Measurements from ENCODE around the gene RTKN2.

Gene RTKN2

DNA sequence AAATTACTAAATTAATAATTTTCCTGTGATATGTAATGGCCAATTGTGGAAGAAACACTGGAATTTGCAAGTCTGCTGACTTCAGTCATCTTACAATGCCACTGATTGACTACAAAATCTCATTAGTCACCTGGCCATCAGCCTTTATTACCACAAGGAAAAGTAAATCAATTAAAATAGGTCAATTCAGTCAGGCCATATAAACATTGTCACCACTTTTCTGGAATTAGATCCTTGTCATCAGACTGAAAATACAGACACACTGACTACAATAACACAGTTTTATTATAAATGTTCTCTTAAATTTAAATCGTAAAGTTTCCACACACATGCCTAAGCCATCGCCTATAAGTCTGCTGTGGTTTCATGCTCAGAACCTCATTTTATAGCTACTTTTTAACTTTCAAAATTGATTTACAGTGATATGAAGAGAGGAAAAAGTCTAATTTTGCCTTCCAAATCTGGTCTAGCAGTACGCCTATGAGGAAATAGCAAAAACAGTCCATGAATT is 54.2 kb downstream of the RTKN2 start:
- DNase-seq, result no peak

DNA sequence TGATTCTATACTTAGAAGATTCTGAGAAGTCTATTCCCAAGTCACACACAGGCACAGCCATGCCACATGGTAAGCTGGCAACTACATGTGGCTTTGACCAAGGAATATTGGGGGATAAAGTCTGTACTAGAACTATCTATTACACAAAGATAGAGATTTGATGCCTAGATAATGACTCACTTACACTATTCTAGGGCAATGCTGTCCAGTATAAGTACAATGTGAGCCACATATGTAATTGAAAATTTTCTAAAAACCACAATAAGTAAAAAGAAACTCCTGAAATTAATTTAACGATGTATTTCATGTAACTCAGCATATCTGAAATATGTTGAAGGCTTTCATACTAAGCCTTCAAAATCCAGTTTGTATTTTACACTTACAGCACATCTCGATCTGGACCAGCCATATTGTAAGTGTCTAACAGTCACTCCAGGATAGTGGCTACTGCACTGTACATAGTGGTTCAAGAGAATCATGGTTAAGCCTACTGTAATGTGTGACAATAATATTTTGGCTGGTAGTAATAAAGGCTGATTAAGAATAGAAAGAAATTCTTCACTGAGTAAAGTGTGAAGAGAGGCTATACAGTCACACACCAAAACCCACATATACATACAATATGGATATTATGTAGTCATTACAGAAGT is 62.8 kb downstream of the RTKN2 start:
- no peak for DNase-seq

DNA sequence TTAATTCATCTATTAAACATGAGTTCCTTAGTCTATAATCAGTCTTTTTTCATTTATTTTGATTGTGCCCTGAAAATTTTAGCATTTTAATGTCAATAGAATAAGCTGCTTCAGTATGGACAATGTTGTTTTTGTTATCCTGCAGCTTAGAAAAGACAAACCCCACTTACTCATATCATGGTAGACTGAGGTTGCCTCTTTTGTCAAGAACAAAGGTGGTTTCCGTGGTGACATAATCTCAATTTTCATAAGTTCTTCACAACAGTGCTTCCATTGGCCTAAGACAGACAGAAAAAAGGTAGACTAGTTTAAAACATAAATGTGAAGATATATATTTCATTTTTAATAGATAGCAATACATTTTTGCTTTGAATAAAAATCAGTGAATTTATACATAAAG is 69.1 kb downstream of the RTKN2 start:
- peak in 1 of 2 donors; percentile 5 for DNase-seq

DNA sequence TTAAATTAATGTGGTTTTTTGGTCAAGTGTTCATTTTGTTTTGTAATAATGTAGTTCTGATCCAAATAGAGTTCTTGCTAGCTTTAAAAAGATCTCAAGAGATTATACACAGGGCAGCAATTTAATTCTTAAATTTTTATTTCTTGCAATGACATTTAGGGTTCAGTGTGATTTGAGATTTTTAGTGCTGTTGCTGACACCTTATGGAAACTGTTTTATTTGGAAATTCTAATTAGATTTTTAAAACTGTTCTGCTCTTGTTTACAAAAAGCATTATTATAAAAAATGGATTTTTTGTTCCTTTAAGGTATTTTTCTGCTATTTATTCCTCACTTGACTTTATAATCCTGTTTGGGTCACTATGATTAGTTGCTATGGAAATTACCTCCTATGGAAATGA is 72.1 kb downstream of the RTKN2 start:
- DNase-seq, result no peak

DNA sequence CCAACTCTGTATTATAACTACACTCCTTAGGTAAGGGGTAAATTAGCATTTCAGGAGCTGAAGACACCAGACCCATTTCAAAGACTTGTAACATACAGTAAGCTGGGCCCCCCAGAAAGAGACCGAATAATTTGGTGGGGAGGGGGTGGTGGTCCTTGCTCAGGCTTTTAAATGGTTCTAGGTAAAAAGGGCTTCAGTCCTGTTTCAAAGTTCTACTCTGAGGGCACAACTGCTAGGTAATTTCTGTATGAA is 73.0 kb downstream of the RTKN2 start:
- DNase-seq, result no peak

GRCh38 chr10:62194924-62195674 is 73.5 kb downstream of the RTKN2 start:
- no peak for DNase-seq

DNA sequence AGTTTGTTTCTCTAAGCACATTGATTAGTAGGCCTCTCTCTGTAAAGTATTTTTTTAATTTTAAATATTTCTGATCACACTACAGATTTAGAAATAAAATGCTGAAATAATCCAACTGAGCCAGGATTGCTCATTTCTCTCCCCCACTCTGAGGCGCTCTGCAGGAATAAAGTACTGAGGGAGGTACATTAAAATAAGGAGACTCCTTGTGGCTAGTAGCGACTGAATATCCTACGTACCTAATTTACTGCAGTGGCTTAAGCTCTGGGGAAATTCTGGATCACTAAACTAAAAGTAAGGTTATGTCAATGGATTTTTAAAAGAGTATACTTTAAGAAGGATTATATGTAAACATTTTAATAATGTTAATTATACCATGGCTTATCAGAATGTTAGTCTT is 75.2 kb downstream of the RTKN2 start:
- DNase-seq, result no peak

DNA sequence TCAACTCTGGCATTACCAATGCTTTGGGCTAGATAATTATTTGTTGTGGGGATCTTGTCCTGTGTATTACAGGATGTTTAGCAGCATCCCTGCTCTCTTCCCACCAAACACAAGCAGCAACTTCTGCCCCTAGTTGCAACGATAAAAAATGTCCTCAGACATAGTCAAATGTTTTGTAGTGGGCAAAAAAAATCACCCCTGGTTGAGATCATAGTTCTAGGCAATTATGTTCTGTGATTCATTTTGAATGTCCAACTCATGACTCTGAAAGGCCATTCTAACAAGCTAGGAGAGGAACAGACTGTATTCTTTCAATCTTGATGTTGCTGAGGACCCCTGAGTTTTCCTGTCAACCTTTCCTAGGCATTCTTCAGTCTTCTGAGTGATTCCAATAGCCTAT is 79.5 kb downstream of the RTKN2 start:
- DNase-seq, result no peak

GRCh38 chr10:62188021-62188616 is 80.5 kb downstream of the RTKN2 start:
- no peak for DNase-seq

GRCh38 chr10:62186999-62187675 is 81.5 kb downstream of the RTKN2 start:
- DNase-seq, result no peak

GRCh38 chr10:62185919-62186692 is 82.5 kb downstream of the RTKN2 start:
- DNase-seq, result no peak

- no peak for DNase-seq
Measured at GRCh38 chr10:62183857-62184795, 84.5 kb downstream of the RTKN2 start.

- no peak for DNase-seq
Measured at GRCh38 chr10:62183442-62183841, 85.2 kb downstream of the RTKN2 start.

- no peak for DNase-seq
Measured at GRCh38 chr10:62182595-62182994, 86.0 kb downstream of the RTKN2 start.

DNA sequence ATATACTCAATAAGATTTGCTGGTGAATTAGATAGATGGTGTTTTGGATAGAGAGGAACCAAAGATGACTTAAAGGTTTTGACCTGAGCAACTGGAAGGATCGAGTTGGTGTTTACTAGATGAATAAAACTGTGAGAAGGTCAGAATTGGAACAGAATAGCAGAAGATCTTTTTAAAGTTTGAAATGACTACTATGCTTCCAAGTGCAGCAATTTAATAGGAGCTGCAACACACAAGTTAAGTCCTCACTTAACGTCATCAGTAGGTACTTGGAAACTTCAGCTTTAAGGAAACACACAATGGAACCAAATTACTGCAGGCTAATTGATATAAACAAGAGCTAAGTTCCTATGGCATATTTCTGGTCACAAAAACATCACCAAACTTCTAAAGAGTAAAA is 86.5 kb downstream of the RTKN2 start:
- no peak for DNase-seq

DNA sequence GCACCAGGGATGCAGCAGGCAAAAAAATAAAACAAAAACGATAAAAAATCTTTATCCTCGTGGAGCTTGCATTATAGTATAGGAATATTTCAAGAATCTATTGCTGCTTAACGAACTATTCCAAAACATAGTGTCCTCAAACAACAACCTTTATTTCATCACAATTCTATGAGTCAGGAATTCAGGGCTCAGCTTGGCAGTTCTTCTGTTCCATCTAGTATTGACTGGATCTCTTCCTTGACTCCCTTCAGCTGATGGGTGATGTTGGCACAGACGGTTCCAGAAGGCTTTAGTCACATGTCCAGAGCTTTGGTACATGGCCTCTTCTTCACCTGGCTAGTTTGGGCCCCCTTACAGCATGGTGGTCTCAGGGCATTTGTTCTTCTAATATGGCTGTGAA is 88.0 kb downstream of the RTKN2 start:
- no peak for DNase-seq

GRCh38 chr10:62178568-62178967 is 90.1 kb downstream of the RTKN2 start:
- DNase-seq, result no peak

DNA sequence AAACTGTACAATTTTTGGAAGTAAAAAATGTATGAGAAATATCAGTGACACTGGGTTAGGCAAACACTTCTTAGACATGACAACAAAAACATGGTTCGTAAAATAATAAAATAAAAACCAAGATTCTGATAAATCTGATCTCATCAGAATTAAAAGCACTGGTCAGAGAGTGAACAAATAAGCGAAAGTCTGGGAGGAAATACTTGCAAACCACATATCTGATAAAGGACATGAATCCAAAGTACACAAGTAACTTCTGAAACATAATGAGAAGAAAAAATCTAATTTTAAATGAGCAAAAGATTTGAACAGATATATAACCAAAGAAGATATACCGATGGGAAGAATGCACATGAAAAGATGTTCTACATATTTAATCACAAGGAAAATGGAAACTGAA is 91.5 kb downstream of the RTKN2 start:
- no peak for DNase-seq

DNA sequence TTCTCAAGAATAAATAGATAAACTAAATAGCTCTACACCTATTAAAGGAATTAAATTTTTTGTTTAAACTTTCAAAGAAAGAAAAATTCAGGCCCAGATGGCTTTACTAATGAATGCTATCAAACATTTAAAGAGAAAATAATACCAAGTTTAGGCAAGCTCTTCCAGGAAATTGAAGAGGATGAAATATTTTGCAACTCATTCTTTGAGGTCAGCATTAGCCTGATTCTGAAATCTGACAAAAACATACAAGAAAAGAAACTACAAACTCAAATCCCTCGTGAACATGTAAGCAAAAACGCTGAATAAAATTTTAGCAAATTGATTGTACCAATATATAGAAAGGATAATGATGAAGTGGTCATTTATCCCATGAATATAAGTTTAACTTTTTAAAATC is 93.4 kb downstream of the RTKN2 start:
- DNase-seq, result peak in 1 of 2 donors; percentile 51

DNA sequence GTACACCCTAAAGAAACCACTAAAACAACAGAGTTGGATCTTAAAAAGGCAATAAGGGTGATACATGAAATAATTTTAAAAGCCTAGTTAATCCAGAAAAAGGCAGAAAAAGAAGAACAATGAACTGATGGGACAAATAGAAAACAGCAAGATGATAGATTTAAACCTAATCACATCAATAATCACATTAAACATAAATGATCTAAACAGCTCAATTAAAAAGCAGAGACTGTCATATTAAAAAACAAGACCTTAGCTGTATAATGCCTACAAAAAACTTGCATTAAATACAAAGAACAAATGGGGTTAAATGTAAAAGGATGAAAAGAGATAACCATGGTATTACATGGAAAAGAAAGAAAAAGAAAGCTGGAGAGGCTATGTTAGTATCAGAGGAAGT is 96.2 kb downstream of the RTKN2 start:
- DNase-seq, result no peak

GRCh38 chr10:62171791-62172190 is 96.9 kb downstream of the RTKN2 start:
- no peak for DNase-seq

- DNase-seq, result no peak
Measured at GRCh38 chr10:62170732-62171131, 97.9 kb downstream of the RTKN2 start.

Measured in inflammatory macrophage treated with lipopolysaccharide for 1 hour (primary cell).